Measurements from ENCODE around the gene IFIH1. TPM values are rescaled to one million over a fixed set of nuclear protein-coding genes. Genes with fewer than 3 reads are reported as not detected.

IFIH1 gene
- total RNA-seq, 6 experiments from 2014 or later: 0.83 to 2.1 (median 1.7) TPM

- Mint-ChIP-seq H3K4me3 (no peak overlapping the region), H3K4me1 (ENCODE audit: low read depth) (peaks cover 19% of the 10 kb centered on the region), H3K27me3 (ENCODE audit: insufficient read depth) (peaks cover 11% of the 10 kb centered on the region), H3K27ac (no peak overlapping the region), H3K36me3 (ENCODE audit: low read depth) (no peaks in the 10 kb centered on the region), H3K9me3 (no peaks in the 10 kb centered on the region)
- no peak for DNase-seq
- TF ChIP-seq, protein P1, sequence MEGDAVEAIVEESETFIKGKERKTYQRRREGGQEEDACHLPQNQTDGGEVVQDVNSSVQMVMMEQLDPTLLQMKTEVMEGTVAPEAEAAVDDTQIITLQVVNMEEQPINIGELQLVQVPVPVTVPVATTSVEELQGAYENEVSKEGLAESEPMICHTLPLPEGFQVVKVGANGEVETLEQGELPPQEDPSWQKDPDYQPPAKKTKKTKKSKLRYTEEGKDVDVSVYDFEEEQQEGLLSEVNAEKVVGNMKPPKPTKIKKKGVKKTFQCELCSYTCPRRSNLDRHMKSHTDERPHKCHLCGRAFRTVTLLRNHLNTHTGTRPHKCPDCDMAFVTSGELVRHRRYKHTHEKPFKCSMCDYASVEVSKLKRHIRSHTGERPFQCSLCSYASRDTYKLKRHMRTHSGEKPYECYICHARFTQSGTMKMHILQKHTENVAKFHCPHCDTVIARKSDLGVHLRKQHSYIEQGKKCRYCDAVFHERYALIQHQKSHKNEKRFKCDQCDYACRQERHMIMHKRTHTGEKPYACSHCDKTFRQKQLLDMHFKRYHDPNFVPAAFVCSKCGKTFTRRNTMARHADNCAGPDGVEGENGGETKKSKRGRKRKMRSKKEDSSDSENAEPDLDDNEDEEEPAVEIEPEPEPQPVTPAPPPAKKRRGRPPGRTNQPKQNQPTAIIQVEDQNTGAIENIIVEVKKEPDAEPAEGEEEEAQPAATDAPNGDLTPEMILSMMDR (IDR thresholded peaks at IDR 0.05): no peak
These were observed 2.5 kb upstream of the IFIH1 start for GRCh38 chr2:162320864-162321517.

- Mint-ChIP-seq H3K9me3 (no peaks in the 10 kb centered on the region), H3K27ac (peak overlapping the region; percentile 87), H3K4me3 (peak overlapping the region; percentile 95), H3K4me1 (ENCODE audit: low read depth) (peaks cover 19% of the 10 kb centered on the region), H3K36me3 (ENCODE audit: low read depth) (no peaks in the 10 kb centered on the region), H3K27me3 (ENCODE audit: insufficient read depth) (no peaks in the 10 kb centered on the region)
- DNase-seq: peak; percentile 8
- TF ChIP-seq, protein P1 (IDR thresholded peaks at IDR 0.05): no peak
These were observed 590 bp downstream of the IFIH1 start for GRCh38 chr2:162317861-162318327.

- Mint-ChIP-seq H3K4me3 (peak overlapping the region; percentile 95), H3K9me3 (no peaks in the 10 kb centered on the region), H3K27me3 (ENCODE audit: insufficient read depth) (no peaks in the 10 kb centered on the region), H3K27ac (peak overlapping the region; percentile 87; the same call in 1 of the 2 replicates), H3K36me3 (ENCODE audit: low read depth) (no peaks in the 10 kb centered on the region), H3K4me1 (ENCODE audit: low read depth) (peaks cover 19% of the 10 kb centered on the region)
- no peak for DNase-seq
- TF ChIP-seq, protein P1 (IDR thresholded peaks at IDR 0.05): no peak
These were observed 1.3 kb downstream of the IFIH1 start for GRCh38 chr2:162317058-162317742.

DNA sequence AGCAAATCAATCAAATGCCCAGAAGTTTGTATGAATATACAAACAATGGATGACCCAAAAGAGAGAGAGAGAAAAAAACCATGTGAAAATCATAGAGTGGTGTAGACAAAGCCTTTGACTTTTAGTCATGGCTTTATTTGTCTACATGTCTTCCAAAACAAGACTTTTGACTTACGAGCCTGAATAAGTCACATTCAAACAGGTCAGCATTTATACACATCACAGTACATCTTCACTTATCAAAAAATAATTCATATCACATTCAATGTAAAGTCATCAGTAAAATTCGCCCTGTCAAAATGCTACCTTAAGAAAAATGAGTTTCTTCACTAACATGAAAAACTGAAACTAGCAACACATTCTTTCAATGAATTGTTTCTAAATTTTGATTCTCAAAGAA is 1.9 kb downstream of the IFIH1 start:
- Mint-ChIP-seq H3K27me3 (ENCODE audit: insufficient read depth) (no peaks in the 10 kb centered on the region), H3K4me1 (ENCODE audit: low read depth) (peaks cover 19% of the 10 kb centered on the region), H3K4me3 (no peak overlapping the region), H3K27ac (no peak overlapping the region), H3K9me3 (no peaks in the 10 kb centered on the region), H3K36me3 (ENCODE audit: low read depth) (no peaks in the 10 kb centered on the region)
- no peak for DNase-seq
- TF ChIP-seq, protein P1 (IDR thresholded peaks at IDR 0.05): no peak

DNA sequence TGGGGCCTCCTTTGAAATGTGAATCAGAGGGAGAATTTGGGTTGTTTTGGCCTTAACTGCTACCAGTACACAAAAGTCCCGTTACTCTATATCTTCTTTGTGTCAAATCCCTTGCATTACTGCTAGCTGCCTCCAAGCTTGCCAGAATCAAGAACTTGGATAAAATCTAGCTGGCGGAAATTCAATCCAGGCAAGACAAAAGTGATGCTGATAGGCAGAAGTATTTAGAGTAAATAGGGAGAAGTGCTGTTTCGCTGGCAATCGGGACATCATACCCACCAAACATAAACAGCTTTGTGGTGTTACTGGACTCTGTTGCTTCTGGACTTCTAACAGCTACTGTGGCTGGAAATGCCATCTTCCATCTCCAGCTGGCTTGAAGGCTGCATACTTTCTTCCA is 2.5 kb downstream of the IFIH1 start:
- H3K4me3 Mint-ChIP-seq: no peak overlapping the region
- H3K36me3 Mint-ChIP-seq (ENCODE audit: low read depth): no peaks in the 10 kb centered on the region
- H3K27ac Mint-ChIP-seq: no peak overlapping the region
- DNase-seq: no peak
- H3K27me3 Mint-ChIP-seq (ENCODE audit: insufficient read depth): no peaks in the 10 kb centered on the region
- H3K9me3 Mint-ChIP-seq: no peaks in the 10 kb centered on the region
- TF ChIP-seq, protein P1 (IDR thresholded peaks at IDR 0.05): no peak
- H3K4me1 Mint-ChIP-seq (ENCODE audit: low read depth): peaks cover 19% of the 10 kb centered on the region
